Activated CD8-positive, alpha-beta memory T cell treated with anti-CD3 and anti-CD28 coated beads for 1 hour (primary cell): ENCODE results near the gene KLK6.

Source experiments
- DNase-seq, 2 donors: peaks; one replicate each; pipeline ENCODE4 v3.0.0-alpha.2; 2020; ENCODE audit warnings: low read depth in 1 of 2; ENCODE audit errors: extremely low read depth in 1 of 2

Gene KLK6

DNA sequence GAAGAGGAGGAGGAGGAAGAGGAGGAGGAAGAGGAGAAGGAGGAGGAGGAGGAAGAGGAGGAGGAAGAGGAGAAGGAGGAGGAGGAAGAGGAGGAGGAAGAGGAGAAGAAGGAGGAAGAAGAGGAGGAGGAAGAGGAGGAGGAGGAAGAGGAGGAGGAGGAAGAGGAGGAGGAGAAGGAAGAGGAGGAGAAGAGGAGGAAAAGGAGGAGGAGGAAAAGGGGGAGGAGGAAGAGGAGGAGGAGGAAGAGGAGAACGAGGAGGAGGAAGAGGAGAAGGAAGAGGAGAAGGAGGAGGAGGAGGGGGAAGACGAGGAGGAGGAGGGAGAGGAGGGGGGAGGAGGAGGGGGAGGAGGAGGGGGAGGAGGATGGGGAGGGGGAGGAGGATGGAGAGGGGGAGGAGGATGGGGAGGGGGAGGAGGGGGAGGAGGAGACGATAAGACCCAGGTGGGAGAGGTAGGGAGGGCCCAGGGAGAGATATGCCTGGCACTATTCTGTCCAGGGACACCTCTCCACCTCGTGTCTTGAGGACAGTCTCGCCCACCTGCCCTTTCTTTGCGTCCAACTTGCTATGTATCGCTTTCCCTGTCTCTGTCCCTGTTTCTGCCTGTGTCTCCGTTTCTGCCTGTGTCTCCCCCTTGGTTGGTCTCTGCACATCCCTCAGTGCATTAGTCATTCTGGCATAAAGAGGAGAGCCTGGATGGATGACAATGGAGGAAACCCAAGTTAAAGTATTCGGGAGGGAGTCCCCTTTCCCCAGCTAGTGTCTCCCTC lies 9.5 kb downstream of the KLK6 start:
- no peak for DNase-seq

DNA sequence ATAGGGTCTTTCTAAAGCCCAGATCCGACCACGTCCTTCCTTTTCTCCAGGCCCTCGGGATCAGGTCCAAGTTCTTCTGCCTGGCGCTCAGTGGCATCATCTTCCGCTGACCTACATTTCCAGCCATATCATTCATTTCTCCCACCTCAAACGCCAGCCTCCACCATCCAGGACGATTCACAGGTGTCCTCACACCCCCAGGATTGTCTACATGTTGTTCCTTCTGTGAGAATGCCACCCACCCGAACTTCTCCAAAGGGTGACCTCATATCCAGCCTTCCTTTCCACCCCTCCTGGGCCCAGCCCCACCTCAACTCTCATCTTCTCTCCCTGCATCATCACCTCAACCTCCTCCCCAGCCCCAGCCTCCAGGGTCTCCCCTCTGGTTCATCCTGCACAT lies 11.8 kb downstream of the KLK6 start:
- no peak for DNase-seq

DNA sequence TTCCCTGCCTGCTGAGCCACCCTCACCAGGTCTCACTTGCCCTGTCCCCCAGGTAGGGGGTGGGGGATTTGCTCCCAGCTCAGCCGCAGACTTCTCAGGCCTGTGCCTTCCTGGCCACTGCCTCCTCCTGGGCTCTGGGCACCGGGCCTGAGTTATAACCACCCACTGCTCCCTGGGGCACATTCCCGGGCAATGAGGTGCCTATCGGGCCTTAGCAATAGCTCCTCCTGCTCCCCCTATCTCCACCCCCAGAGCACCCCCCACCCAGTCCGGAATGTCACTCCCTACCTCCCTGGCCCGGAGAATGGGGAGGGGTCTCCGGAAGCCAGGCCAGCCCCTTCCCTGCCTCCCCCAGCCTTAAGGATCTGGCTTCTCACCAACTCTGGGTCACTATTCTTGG lies 16.5 kb downstream of the KLK6 start, which contains the start of gene KLK5:
KLK5 (minus strand) TSS at position 129 of the 400 bp plus-strand sequence. CDS start 381 bp downstream, outside the sequence.
- no peak for DNase-seq

DNA sequence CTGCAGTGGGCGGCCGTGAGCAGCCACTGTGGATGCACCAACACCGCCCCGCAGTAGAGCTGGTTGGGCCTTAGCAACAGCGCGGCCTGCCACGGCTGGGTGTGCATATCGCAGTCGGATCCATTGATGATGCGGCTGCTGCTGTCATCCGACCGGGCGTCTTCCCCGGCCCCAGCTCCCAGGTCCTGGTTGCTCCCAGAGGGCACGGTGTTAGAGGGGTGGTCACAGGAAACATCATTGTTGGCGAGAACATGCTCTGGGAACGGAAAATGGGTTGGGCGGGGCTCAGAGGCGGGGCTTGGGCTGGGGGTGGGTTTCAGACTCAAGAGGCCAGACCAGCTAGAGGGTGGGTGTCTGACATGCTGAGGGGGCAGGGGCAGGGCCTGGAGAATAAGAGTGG lies 19.5 kb downstream of the KLK6 start:
- no peak for DNase-seq

DNA sequence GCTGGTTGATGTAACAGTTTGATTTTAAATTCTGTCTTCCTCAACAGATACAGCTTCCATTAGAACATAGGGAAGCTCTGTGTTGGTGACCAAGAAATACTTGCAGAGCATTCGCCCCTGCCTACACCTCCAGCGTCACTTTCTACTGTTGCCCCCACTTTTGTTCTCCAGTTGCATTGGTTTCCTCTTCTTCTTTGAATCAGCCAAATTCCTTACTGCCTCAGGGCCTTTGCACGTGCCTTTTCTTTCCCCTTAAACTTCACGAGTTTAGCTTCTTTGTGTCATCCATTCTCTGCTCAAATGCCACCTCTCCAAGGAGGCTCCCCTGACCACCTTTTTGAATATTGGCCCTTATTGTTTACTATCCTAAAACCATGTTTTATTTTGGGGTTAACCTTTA lies 22.3 kb downstream of the KLK6 start:
- DNase-seq, result no peak

DNA sequence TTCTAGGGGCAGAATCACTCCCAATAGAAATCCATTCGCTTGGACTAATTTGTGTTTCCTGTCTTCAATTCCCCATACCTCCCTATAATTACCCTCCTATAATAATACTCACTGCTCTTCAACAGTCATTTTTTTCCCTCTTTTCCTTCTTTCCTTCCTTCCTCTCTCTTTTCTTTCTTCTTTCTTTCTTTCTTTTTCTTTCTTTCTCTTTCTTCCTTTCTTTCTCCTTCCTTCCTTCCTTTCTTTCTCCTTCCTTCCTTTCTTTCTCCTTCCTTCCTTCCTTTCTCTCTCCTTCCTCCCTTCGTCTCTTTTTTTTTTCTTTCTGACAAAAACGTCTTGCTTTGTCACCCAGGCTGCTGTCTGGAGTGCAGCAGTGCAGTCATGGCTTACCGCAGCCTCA lies 24.6 kb downstream of the KLK6 start:
- DNase-seq, result no peak

DNA sequence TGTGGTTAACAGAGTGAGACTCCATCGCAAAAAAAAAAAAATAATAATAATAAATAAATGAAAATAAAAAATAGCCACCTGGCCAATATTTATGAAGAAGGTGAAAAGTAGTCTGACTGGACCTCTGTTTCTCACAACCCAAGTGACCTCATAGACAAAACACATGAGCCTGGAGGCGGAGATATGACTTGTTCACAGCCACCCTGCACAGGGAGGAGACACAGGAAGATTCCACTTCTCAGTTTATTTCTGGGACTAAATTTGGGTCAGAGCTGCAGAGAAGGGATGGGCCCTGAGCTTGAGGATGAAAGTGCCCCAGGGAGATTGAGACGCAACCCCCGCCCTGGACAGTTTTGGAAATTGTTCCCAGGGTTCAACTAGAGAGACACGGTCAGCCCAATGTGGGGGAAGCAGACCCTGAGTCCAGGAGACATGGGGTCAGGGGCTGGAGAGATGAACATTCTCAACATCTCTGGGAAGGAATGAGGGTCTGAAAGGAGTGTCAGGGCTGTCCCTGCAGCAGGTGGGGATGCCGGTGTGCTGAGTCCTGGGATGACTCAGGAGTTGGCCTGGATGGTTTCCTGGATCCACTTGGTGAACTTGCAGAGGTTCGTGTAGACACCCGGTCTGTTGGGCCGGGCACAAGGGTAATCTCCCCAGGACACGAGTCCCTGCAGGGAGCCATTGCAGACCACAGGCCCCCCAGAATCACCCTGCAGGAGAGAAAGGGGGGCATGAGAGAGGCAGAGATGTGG lies 26.1 kb downstream of the KLK6 start:
- DNase-seq, result no peak

DNA sequence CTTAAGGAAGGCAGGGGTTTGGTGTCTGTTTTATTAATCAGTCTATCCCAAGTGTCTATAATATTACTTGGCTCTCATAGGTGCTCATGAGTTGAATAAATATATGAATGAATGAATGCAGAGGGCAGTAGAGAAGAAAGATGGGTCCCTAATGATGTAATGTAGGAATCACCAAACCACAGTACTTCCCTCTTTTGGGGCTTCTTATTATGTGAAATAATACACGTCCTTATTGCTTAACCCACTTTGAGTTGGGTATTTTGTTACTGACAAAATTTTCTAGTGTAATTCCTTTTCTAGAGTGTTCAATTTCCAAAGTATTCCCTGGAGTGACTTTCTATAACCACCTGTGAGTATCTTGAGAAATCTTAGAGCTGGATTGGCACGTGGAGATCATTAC lies 29.8 kb downstream of the KLK6 start:
- no peak for DNase-seq

DNA sequence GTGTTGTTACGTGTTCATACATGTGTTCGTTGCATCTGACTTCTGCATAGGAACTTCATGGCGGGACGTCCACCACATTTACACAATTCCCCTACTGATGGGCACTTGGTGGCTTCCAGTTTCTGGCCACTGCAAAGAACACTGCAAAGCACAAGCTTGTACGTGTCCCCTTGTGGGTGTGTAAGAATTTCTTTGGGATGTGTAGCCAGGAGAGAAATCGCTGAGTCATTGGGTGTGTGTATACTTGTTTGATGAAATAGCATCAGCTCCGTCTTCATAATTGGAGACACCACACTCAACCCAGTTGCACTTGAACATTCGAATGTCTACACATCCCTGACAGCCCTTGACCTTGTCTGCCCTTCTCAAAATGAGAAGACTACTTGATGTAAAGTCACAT lies 35.8 kb downstream of the KLK6 start:
- DNase-seq, result no peak

DNA sequence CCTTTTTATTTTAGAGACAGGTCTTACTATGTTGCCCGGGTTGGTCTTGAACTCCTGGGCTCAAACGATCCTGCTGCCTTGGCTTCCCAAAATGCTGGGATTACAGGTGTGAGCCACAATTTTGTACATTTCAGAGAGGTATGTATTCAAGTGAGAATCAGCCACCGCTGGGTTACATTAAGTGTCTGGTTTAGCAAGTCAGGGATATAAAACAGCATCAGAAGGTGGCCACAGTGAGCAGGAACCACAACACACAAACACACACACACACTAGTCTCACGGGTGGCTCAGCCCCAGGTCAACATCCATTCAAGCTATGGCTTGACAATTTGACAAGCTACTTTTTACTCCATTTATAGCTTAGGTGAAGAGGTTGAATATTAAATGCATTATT lies 36.7 kb downstream of the KLK6 start:
- DNase-seq, result no peak

DNA sequence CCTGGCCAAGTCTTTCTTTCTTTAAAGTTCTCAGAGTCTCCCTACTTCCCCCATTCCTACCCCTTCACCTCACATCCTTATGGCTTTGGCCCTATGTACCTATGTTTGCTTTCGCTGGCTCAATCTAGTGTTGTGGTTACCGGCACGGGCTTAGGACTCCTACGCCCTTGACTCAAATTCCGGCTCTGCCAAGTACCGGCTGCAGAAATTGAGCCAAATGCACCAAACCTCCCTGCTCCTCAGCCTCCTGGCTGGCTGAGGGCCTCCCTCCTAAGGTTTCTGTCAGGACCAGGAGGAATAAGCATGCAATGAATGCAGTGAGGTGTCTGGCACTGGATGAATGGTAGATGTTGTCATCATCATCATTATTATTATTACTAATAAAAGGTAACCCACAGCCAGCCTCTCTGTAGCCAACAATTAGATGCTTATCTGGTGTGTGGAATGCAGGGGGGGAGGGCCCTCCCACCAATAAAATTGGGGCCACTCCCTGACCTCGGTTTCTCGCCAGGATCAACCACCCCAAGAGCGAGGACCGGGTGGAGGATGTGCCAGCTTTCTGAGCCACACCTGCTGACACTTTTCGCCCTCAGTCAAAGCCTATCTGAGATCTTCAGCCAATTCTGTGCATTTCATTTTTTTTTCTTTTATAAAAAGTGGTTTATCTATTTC lies 37.2 kb downstream of the KLK6 start:
- DNase-seq, result no peak

DNA sequence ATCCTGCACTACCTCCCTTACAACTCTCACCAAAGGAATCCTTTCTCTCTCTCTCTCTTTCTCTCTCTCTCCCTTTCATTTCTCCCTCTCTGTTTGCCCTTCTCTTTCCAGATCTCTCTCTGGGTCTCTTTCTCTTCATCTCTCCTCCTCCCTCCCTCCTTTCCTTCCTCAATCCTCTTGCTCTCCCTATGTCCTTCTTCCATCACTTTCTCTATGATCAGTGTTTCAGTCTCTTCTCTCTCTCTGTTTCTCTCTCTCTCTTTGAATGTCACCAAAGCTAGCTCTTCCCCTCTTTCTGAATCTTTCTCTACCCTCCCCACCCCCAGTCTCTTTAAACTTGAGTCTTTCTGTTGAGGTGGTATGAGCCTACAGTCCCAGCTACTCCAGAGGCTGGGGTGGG lies 38.4 kb downstream of the KLK6 start:
- DNase-seq, result no peak

DNA sequence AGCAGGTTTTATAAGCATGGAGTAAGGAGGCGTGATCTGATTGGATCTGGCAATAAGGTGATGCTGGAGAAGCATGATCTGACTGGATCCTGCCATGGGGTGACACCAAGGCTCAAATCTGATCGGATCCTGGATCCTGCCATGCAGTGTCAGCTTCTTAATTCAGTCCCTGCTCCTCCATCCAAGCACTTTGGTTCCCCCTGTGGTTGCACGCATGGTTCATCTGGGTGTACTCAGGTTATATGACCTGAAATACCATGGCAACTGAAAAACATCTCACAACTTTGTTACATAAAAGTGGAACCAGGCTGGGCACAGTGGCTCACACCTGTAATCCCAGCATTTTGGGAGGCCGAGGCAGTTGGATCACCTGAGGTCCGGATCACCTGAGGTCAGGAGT lies 40.6 kb downstream of the KLK6 start:
- DNase-seq, result no peak

DNA sequence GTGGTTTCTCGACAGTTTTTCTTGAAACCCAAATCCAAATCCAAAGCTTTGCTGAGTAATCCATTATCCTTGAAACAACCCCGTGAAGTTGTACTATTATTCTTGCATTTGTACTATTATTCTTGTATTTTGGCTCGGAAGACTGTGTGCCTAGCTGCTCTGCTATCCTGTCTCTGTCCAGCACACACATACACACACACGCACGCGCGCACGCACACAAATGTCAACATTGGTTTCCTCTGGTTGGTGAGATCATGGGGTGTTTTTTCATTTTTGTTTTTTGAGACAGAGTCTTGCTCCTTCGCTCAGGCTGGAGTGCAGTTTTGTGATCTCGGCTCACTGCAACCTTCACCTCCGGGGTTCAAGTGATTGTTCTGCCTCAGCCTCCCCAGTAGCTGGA lies 43.2 kb downstream of the KLK6 start:
- DNase-seq, result no peak

DNA sequence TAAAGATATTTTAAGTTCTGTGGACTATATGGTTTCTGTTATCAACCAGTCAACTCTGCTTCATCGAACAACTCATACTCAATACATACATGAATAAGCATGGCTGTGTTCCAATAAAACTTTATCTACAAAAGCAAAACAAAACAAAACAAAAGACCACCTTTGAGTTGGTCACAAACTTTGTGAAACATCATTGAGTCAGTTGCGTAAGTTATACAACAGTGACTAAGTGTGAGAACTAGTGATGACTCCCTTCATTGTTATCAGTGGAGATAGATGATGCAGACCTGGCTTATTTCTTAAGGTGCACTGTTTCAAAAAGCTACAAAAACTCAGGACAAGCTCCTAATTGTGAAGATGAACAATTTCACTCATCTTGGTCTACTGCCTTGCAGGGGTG lies 43.7 kb downstream of the KLK6 start:
- DNase-seq, result no peak

DNA sequence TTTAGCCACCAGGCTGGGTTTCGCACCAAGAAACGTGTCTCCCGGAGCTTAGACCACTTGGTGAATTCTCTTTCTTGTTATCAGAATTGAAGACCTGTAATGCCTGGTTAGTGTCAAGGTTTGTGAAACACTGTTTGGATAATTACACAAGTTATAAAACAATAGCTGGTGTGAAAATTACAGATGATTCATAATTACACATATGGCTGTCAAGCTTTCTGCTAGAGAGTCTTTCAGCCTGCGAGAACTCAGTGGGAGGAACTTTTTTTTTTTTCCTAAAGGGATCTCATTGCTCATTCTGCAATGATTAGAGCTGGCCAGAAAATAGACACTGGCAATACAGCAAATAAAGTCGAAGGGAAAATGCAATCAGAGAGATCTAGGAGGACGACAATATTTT lies 44.8 kb downstream of the KLK6 start:
- no peak for DNase-seq

DNA sequence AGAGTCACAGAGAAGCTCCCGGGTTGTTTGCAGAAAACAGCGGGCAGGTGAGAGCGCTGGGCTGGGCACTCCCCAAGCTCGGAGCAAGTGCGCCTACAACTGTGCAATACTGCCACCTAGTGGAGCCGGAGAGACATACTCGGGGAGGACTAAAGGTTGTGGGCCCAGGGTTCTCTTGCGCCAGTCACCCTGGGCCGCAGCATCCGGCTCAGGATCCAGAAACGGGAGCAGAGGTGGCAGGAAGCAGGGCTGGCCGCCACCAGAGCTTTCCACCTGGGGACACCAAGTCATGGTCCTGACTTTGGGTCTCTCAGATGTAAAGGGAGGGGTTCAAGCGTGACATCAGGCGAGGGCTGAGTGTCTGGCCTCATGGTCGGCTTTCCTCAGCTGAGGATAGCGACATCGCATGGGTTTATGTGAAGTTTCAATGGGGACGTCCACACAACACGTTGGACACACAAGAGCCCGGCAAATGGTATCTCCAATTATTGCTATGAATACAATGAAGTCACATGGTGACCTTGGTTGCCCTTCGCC lies 47.0 kb downstream of the KLK6 start:
- peak; percentile 45 to 58 for DNase-seq

DNA sequence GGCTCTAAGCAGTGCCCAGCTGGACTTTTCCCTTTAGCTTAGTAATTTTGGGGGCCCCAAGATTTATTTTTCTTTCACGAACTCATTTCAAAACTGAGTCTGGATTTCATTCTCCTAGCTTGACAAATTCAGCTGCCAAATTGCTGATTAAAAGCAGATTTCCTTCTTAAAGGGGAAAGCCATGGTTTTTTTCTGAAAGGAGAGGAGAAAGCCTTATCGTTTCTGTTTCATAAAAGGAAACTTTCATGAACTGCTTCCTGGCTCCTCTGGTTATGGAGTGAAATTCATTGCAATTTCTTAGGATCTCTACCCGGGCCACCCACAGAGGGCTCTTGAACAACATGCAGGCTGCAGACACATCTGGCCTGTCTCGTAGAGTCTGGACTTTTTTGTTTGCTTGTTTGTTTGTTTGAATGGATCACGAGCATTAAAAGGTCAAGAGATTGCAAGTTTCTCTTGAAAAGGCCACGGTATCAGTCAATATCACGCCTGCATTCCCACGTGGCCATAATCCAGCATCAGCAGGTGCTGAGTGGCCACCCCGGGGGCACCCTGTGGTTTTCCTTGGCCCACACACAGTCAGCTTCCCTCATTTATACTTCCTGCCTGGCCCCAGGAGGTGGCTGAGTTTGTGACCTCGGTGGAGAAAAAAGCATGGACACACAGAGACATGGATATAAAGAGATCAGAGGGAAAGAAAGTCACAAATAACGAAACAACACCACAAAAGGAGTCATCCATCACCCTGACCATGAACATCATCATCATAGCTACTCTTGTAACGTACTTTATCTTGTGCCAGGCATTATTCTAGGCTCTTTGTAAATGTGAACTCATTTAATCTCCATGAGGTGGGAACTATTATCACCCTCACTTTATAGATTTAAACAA lies 47.7 kb downstream of the KLK6 start:
- no peak for DNase-seq

DNA sequence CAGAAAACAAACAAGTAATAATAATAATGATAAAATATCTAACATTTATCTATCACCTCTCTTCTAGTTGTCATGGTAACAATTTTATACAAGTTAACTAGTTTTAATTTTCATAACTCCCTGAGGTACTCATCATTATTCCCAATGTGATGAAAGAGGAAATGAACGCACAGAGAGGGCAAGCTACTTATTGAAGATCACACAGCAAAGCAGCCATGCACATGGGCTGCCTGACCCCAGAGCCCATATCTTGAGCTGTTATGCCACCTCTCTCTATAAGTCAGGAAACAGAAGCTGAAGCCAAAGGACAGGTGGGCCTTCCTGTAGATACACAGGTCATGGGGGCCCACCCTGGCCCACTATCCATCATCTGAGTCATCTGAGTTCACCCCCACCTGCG lies 53.3 kb downstream of the KLK6 start:
- no peak for DNase-seq
